ENCODE data around the gene CAMK2G. TPM values are rescaled to one million over a fixed set of nuclear protein-coding genes. Genes with fewer than 3 reads are reported as not detected.

The CAMK2G gene
- total RNA-seq, 2 donors from 2014 or later = 78.8 to 149 TPM

- H3K27ac ChIP-seq = peak overlapping the region; percentile 82 to 90
- no peaks in the 10 kb centered on the region for H3K27me3 ChIP-seq (replicated peaks; ENCODE audit: insufficient read depth)
- DNase-seq (ENCODE audit: low spot score) (no peak), ATAC-seq (ENCODE audit: insufficient number of reproducible peaks, low FRiP score, low read depth) (no peak)
- no peak for TF ChIP-seq CTCF (IDR thresholded peaks at IDR 0.05)
- H3K36me3 ChIP-seq = peaks cover 24% of the 10 kb centered on the region
- H3K4me3 ChIP-seq = no peak overlapping the region
- H3K9me3 ChIP-seq = no peaks in the 10 kb centered on the region
- H3K4me1 ChIP-seq (ENCODE audit: control insufficient read depth in 1 of 2, low read depth in 2 of 2) = peaks cover 43 to 99% of the 10 kb centered on the region in 2 donors
These were observed 16.9 kb downstream of the CAMK2G start for GRCh38 chr10:73857446-73857845.

- Histone ChIP-seq H3K4me3 (no peak overlapping the region), H3K4me1 (ENCODE audit: control insufficient read depth in 1 of 2, low read depth in 2 of 2) (peaks cover 42 to 100% of the 10 kb centered on the region in 2 donors), H3K27me3 (replicated peaks; ENCODE audit: insufficient read depth) (no peaks in the 10 kb centered on the region), H3K27ac (peak overlapping the region; percentile 62 to 90), H3K36me3 (peaks cover 28% of the 10 kb centered on the region), H3K9me3 (no peaks in the 10 kb centered on the region)
- TF ChIP-seq CTCF (IDR thresholded peaks at IDR 0.05) = no peak
- ATAC-seq (ENCODE audit: insufficient number of reproducible peaks, low FRiP score, low read depth) = no peak
- no peak for DNase-seq (ENCODE audit: low spot score)
These were observed 18.1 kb downstream of the CAMK2G start for GRCh38 chr10:73856261-73856660.

- peaks cover 24% of the 10 kb centered on the region for H3K36me3 ChIP-seq
- H3K4me1 ChIP-seq (ENCODE audit: control insufficient read depth in 1 of 2, low read depth in 2 of 2) = peaks cover 42 to 100% of the 10 kb centered on the region in 2 donors
- no peaks in the 10 kb centered on the region for H3K9me3 ChIP-seq
- DNase-seq (ENCODE audit: low spot score) = no peak
- no peak for ATAC-seq (ENCODE audit: insufficient number of reproducible peaks, low FRiP score, low read depth)
- peak overlapping the region; percentile 62 to 90 for H3K27ac ChIP-seq
- TF ChIP-seq CTCF (IDR thresholded peaks at IDR 0.05) = no peak
- H3K27me3 ChIP-seq (replicated peaks; ENCODE audit: insufficient read depth) = no peaks in the 10 kb centered on the region
- no peak overlapping the region for H3K4me3 ChIP-seq
These were observed 18.9 kb downstream of the CAMK2G start for GRCh38 chr10:73855413-73855812.

GRCh38 chr10:73854310-73854709, 20.0 kb downstream of the CAMK2G start:
- Histone ChIP-seq H3K27me3 (replicated peaks; ENCODE audit: insufficient read depth) (no peaks in the 10 kb centered on the region), H3K4me3 (no peak overlapping the region), H3K27ac (peak overlapping the region; percentile 9 to 40), H3K9me3 (no peaks in the 10 kb centered on the region), H3K4me1 (ENCODE audit: control insufficient read depth in 1 of 2, low read depth in 2 of 2) (peaks cover 42 to 100% of the 10 kb centered on the region in 2 donors), H3K36me3 (peaks cover 16% of the 10 kb centered on the region)
- DNase-seq (ENCODE audit: low spot score) = no peak
- TF ChIP-seq CTCF (IDR thresholded peaks at IDR 0.05) = no peak
- ATAC-seq (ENCODE audit: insufficient number of reproducible peaks, low FRiP score, low read depth) = no peak

GRCh38 chr10:73853196-73853595, 21.2 kb downstream of the CAMK2G start:
- TF ChIP-seq CTCF (IDR thresholded peaks at IDR 0.05) = no peak
- peaks cover 37 to 91% of the 10 kb centered on the region in 2 donors for H3K4me1 ChIP-seq (ENCODE audit: control insufficient read depth in 1 of 2, low read depth in 2 of 2)
- peaks cover 23% of the 10 kb centered on the region for H3K36me3 ChIP-seq
- DNase-seq (ENCODE audit: low spot score) (no peak), ATAC-seq (ENCODE audit: insufficient number of reproducible peaks, low FRiP score, low read depth) (no peak)
- H3K27ac ChIP-seq = peak overlapping the region; percentile 95 to 96
- H3K27me3 ChIP-seq (replicated peaks; ENCODE audit: insufficient read depth) = no peaks in the 10 kb centered on the region
- H3K4me3 ChIP-seq = no peak overlapping the region
- no peaks in the 10 kb centered on the region for H3K9me3 ChIP-seq
